HG03521 (cell line): ENCODE measurements around the gene VPS54.

ENCODE experiments used
- ATAC-seq: cut with Tn5 transposase; IDR thresholded peaks from one replicate; pipeline ENCODE4 v1.9.1; 2021; ENCODE audit warnings: mild to moderate bottlenecking, moderate library complexity; ENCODE audit not compliant: unreplicated experiment

VPS54 gene

GRCh38 chr2:64019083-64019974 is at the start of gene VPS54:
Gene VPS54, minus strand, starts transcription at chr2:64019428. Its CDS starts 35,429 bp downstream, at chr2:63983999.
- peak; percentile 56 for ATAC-seq

GRCh38 chr2:64067326-64067725 is 48.1 kb upstream of the VPS54 start:
- no peak for ATAC-seq

DNA sequence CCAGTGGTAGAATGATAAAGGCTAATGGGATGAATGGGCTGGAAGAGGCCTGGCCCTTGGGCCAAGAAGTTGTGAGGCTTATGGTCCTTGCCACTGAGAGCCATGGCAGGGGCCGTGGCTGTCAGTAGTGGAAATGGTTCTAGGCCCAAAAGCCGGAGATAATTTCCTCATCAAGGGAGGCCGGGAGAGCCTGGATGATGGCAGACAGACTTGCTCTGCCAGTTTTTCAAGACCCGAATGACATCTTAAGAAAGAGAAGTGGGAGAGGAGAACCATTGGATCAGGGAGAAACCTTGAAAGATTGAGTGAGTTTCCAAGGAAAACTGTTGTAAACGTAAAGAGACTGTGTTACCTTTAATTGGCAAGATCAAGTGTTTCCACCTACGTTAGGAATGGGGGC is 46.3 kb upstream of the VPS54 start:
- ATAC-seq, result no peak

DNA sequence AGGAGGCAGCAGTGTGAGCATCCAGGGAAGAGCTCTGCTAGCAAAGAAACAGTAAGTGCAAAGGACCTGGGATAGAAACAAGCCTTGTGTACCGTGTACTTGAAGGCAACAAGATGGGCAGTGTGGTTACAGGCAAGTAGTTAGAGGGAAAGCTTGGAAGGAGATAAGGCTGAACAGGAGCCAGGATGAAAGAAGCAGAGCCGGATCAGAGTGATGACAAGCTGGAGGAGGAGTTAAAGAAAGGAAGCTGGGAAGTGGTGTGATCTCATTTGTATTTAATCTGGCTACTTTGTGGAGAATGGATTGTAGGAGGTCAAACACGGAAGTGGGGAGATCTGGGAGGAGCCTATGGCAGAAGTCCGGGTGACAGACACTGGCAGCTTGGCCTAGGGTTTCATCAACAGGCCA is 44.7 kb upstream of the VPS54 start:
- no peak for ATAC-seq

DNA sequence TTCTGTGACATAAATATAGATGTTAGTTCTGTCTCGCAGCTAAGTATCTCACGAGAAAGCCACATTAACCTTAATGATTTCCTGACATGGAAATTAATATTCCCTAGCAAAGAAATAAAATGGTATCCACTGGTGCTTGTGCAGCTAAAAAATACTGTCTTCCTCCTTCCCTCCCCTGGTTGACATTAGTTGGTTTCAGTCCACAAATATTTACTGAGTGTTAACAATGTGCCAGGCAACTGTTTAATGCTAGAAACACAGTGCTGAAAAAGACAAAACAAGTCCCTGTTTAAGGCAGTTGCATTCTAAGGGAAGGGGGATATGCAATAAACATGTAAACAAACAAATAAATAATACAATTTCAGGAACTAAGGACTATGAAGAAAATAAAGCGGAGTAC is 44.2 kb upstream of the VPS54 start:
- no peak for ATAC-seq

GRCh38 chr2:64062840-64063239 is 43.6 kb upstream of the VPS54 start:
- ATAC-seq, result no peak

- no peak for ATAC-seq
Observed at GRCh38 chr2:64059270-64059669, 40.0 kb upstream of the VPS54 start.

- ATAC-seq, result no peak
Observed at GRCh38 chr2:64056021-64056420, 36.8 kb upstream of the VPS54 start.

GRCh38 chr2:64054161-64054915 is 35.1 kb upstream of the VPS54 start:
- no peak for ATAC-seq

DNA sequence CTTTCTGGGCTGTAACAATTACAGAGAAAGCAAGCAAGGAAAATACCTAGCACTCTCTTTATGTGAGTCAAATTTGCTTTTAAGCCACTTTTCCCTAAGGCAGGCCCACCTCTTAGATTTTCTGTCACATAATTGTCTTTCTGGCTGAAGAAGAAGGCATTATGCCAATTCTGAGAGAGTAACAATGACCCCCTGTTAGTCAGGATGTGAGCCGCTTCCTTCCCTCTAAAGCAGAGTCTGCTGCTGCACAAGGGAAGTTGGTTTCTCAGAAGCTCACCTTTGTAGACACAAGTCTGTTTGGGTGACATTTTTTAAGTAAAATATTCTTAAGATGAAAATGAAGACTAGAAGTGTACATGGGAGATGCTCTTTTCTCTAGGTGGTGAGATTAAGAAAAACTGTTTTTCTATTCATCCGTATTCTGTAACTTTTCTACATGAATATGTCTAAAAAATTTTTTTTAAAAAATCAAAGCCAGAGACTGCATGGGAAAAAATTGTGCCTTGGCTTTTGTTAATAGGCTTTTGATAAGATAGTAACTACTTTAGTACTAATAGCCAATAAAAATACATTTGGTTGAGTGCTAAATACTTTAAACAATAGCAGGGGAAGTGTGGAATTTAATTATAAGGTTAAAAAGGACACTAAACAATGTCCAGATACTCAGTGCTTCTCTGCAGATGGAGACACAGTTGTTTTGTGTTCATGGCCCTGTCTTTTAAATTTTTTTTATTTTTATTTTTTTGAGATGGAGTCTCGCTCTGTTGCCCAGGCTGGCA is 33.4 kb upstream of the VPS54 start:
- no peak for ATAC-seq

DNA sequence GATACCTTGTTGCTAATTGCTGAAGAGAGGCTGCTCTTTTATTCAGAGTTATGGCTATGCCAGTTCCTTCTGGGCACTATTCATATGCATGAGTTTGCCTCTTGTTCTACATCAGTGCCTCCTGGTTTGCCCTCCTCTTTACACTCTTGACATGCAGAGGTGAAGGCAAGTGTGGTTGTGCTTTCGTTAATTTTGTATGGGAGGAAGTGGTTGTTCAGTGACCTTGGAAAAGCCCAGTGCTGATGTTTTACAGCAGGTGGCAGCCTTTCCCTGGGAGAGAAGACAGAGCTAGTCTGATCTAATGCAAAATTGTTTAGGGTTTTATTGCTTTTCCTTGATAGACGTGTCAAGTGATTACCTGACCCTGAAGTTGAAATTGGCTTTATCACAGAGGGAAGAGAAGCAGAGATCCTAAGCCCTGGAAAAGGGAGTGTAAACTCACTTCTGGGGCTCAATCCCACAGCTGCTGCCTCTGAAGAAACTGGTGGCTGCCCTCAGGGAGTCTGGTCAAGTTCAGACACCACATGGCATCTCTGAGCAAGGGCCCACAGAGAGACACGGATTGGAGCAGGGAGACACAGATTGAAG is 30.5 kb upstream of the VPS54 start:
- no peak for ATAC-seq

- no peak for ATAC-seq
Observed at GRCh38 chr2:64045938-64046337, 26.7 kb upstream of the VPS54 start.

- no peak for ATAC-seq
Observed at GRCh38 chr2:64040161-64040560, 20.9 kb upstream of the VPS54 start.

DNA sequence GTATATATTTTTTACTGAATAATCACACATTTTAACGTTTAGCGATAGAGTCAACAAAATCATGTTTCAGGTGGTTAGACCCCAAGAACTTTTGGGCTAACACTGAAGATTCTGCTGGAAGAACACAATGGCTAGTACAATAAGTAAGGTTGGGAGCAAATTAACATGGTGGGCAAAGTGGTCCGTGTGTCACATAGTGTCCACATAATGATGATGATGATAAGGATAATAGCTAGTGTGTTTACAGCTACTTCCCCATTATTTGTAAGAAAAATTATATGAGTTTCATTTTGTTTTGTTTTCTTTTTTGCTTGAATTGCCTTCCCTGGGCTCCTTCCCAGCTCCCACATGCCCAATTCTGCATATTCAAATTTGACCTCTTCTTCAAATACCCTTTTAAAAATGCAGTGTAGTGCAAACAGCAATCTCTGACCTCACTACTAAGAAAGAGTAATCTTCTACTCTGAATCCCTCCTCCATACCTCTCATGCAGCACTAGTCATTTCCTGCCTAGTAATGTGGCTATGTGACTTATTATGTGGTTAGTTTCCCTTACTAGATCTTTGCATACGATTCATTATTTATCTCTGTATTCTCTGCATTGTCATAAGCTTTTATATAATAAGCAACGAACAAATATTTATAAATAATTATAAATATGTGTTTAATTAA is 16.9 kb upstream of the VPS54 start:
- peak; percentile 98 for ATAC-seq

DNA sequence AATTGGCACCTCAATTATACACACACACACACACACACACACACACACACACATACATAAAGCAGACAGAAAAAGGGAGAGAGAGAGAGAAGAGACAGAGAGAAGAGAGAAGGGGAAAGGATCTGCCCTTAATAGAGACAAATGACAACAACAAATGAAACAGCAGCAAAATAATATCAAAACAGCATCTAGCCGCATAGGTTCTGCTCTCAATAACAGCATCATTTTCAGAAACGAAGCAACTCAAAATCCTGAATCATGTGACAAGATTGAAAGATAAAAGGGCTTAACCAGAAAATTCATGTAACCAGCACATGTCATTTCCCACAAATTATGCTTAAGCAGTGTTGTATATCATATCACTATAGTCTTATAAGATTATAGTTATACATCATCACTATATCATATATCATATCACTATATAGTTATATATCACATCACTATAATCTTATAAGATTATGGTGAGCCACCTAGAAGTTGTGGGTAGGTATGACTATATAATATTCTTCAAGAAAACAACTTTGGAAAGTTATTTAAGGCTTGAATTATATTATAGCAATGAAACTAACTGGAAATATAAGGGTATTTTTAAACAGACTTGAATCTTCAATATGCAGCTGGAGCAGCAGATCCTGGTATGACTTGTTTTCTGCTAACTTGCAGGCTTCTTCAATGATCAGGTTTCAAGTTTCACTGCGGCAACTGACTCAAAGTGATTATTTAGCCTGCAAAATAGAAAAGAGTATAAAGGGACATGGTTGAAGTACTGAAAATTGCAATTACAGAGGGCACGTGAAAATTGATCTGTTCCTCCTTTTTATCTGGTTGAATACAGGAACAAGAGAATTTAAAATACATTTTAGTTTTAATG is 16.1 kb upstream of the VPS54 start:
- ATAC-seq, result no peak

DNA sequence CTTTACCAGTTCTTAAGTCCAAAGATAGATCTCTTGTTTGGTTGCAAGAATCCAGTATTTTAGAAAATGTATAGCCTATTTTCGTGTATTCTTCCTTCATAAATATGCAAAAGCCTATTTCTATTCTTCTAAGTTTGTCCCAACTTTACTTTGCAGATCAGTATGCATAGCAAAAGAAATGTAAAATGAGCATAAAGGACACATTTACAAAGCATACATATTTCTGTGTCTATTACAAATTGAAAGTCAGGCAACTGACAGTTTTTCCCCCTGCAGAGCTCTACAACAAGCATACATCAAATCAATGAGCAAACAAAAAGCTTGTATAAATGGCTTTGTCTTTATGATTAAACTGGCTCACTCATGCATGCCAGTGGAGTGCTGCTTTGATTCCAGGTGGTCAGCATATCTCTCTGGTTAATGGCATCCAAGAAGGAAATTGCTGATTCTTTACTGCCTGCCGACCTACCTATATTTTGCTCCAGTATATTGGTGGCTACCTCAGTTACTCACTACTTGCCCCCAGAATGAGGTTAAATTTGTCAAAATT is 10.0 kb upstream of the VPS54 start:
- ATAC-seq, result no peak

- ATAC-seq, result no peak
Observed at GRCh38 chr2:64025741-64026140, 6.5 kb upstream of the VPS54 start.

DNA sequence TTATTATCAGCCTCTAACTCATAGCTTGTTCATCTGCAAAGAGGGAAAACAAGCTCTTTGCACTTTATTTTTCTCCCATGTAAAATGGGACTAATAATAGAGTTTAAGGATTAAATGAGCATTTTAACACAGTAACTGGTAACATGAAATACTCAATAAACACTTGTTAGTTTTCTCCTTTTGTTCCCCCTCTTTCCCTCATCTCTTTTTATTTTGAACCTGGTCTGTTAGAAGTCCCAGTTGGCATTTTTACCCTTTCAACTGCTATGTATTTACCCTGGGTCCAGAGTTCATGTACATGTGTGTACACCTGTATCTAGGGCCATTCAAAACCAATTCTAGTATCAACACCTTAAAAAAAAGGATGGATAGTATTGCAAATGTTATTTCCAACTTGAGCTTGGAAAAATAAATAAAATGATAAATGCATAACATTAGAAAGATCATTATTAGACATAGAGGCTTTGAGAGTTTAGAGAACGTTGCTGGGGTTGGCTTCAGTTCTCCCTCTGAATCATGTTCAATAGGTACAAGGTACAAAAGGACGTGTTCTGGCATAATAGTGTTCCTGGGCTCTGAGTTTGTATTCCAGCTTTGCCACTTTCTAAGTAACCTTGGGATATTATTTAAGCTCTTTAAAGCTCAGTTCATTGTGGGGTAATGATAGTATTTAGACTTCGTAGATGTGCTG is 5.2 kb upstream of the VPS54 start:
- no peak for ATAC-seq
